ENCODE measurements around the gene KISS1R.

The KISS1R gene

GRCh38 chr19:939922-940321 lies 22.8 kb downstream of the KISS1R start:
- no peak for DNase-seq

- peak; percentile 64 for DNase-seq
These were observed 23.6 kb downstream of the KISS1R start for GRCh38 chr19:940591-941291.

GRCh38 chr19:941292-942132 lies 24.4 kb downstream of the KISS1R start:
- DNase-seq = no peak

GRCh38 chr19:942133-942645 lies 25.1 kb downstream of the KISS1R start:
- no peak for DNase-seq

GRCh38 chr19:943551-944170 lies 26.5 kb downstream of the KISS1R start:
- DNase-seq = no peak

- no peak for DNase-seq
These were observed 27.0 kb downstream of the KISS1R start for GRCh38 chr19:944171-944567.

GRCh38 chr19:944663-945241 lies 27.6 kb downstream of the KISS1R start:
- no peak for DNase-seq

GRCh38 chr19:945401-946252 lies 28.5 kb downstream of the KISS1R start:
- no peak for DNase-seq

GRCh38 chr19:947090-947706 lies 30.1 kb downstream of the KISS1R start:
- no peak for DNase-seq

GRCh38 chr19:947707-948539 lies 30.8 kb downstream of the KISS1R start:
- no peak for DNase-seq

GRCh38 chr19:948842-949496 lies 31.8 kb downstream of the KISS1R start:
- no peak for DNase-seq

- DNase-seq = no peak
These were observed 33.4 kb downstream of the KISS1R start for GRCh38 chr19:950352-951066.

GRCh38 chr19:952049-952679 lies 35.0 kb downstream of the KISS1R start:
- no peak for DNase-seq

- no peak for DNase-seq
These were observed 35.7 kb downstream of the KISS1R start for GRCh38 chr19:952680-953444.

- DNase-seq = no peak
These were observed 36.5 kb downstream of the KISS1R start for GRCh38 chr19:953445-954271.

- DNase-seq = no peak
These were observed 37.1 kb downstream of the KISS1R start for GRCh38 chr19:954272-954671.
